OCI-LY1 (cell line): ENCODE measurements around the gene PCP2.

Experiments
- CTCF ChIP-seq: fragments of 200-600 bp; sonication (generic), shearing (Covaris generic); IDR thresholded peaks from 2 replicates; pipeline ENCODE4 v1.5.1; 2017; ENCODE audit warnings: mild to moderate bottlenecking, antibody characterized with exemption, low read length, moderate library complexity, mixed read lengths
- EZH2 ChIP-seq: fragments of 200-600 bp; sonication (generic), shearing (Covaris generic); IDR thresholded peaks from 2 replicates; pipeline ENCODE4 v1.8.0; 2017; ENCODE audit warnings: borderline replicate concordance, mixed run types, mild to moderate bottlenecking, antibody characterized with exemption, low read length, moderate library complexity, mixed read lengths

GRCh38 chr19:7612282-7613274, 20.9 kb downstream of the PCP2 start:
- TF ChIP-seq CTCF, result no peak
- TF ChIP-seq EZH2, result no peak
